Upper lobe of right lung (tissue), 1 donor: ENCODE data around the gene ASB10. TPM values are rescaled to one million over a fixed set of nuclear protein-coding genes. Genes with fewer than 3 reads are reported as not detected.

Experiments
- ATAC-seq: fragments of 200-7000 bp; cut with Tn5 transposase; one replicate; pipeline ENCODE4 v1.9.1; 2020; ENCODE audit warnings: mild to moderate bottlenecking, moderate library complexity
- DNase-seq: peaks from one replicate; pipeline ENCODE4 v3.0.0-alpha.2; 2020
- H3K27ac ChIP-seq: fragments of 200-600 bp; one replicate; pipeline ENCODE4 v1.8.0; 2022
- H3K27me3 ChIP-seq: fragments of 200-600 bp; one replicate; pipeline ENCODE4 v1.8.0; 2022; ENCODE audit warnings: mild to moderate bottlenecking
- H3K36me3 ChIP-seq: fragments of 200-600 bp; one replicate; pipeline ENCODE4 v1.8.0; 2022
- H3K4me1 ChIP-seq: fragments of 200-600 bp; one replicate; pipeline ENCODE4 v1.8.0; 2022
- H3K4me3 ChIP-seq: fragments of 200-600 bp; one replicate; pipeline ENCODE4 v1.8.0; 2022; ENCODE audit warnings: mild to moderate bottlenecking
- H3K9me3 ChIP-seq: fragments of 200-600 bp; one replicate; pipeline ENCODE4 v1.8.0; 2022
- intact Hi-C: fragments of 100-400 bp; cut with DNase I; formaldehyde crosslinking; loops from one replicate; pipeline ENCODE4 v1.11.0; 2022
- total RNA-seq: library from RNA; stranded (reverse); fragmentation: NEBNext Ultra II Directional; extraction: Animal tissue kit (Norgen Biotek cat#: 25700); gene quantifications from one replicate; pipeline ENCODE4 v1.2.1, GENCODE V29; 2021
- TF ChIP-seq, protein P1 (sequence below): fragments of 200-600 bp; IDR thresholded peaks from one replicate; pipeline ENCODE4 v1.8.0; 2022; ENCODE audit warnings: antibody characterized with exemption
- donor health status: DM: no; HTN: yes; CAD: no; lungs with severe emphysema.

ASB10 gene
- total RNA-seq, 1 donor from 2014 or later = not detected

DNA sequence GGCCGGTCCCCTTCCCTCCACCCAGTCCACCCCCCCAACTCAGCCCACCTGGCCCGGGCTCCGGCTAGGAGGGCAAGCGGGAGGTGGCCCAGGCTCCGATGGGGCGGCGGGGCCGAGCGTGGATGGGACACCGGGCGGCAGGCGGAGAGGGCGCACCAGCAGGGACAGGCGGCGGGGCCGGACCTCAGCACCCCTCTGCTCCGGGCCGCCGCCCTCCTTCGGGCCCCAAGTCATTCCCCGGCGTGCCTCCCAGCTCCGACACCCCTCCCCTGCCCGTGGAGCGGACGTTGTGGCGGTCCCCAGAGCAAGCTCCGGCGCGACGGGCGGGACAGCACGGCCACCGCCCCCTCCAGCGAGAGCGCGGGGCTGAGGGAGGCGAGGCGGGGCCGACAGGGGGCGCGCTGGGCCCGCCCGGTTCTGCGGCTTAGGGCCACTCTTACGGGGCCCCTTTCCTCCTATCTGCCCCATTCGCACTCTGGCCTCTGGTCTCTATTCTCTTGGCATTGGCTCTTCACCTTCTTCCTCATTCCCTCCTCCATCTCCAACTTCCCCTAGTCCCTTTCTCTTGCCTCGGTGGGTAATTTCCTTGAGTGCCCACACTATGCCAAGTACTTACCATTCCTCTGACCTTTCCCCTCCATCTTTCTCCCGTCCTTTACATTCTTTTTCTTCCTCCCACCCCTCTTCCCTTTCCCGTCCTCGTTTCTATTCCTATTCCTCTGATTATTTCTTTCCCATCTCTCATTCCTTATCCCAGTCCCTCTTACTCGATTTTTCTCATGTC lies 18.9 kb downstream of the ASB10 start:
- Histone ChIP-seq H3K27ac (no peak overlapping the region), H3K4me1 (peaks cover 8% of the 10 kb centered on the region), H3K36me3 (no peaks in the 10 kb centered on the region), H3K27me3 (peaks cover 64% of the 10 kb centered on the region), H3K9me3 (no peaks in the 10 kb centered on the region), H3K4me3 (peak overlapping the region; percentile 47)
- TF ChIP-seq, protein P1, sequence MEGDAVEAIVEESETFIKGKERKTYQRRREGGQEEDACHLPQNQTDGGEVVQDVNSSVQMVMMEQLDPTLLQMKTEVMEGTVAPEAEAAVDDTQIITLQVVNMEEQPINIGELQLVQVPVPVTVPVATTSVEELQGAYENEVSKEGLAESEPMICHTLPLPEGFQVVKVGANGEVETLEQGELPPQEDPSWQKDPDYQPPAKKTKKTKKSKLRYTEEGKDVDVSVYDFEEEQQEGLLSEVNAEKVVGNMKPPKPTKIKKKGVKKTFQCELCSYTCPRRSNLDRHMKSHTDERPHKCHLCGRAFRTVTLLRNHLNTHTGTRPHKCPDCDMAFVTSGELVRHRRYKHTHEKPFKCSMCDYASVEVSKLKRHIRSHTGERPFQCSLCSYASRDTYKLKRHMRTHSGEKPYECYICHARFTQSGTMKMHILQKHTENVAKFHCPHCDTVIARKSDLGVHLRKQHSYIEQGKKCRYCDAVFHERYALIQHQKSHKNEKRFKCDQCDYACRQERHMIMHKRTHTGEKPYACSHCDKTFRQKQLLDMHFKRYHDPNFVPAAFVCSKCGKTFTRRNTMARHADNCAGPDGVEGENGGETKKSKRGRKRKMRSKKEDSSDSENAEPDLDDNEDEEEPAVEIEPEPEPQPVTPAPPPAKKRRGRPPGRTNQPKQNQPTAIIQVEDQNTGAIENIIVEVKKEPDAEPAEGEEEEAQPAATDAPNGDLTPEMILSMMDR = peak; percentile 72
- peak; percentile 70 for DNase-seq
- intact Hi-C loops = no loop called here
- ATAC-seq = peak; percentile 77

DNA sequence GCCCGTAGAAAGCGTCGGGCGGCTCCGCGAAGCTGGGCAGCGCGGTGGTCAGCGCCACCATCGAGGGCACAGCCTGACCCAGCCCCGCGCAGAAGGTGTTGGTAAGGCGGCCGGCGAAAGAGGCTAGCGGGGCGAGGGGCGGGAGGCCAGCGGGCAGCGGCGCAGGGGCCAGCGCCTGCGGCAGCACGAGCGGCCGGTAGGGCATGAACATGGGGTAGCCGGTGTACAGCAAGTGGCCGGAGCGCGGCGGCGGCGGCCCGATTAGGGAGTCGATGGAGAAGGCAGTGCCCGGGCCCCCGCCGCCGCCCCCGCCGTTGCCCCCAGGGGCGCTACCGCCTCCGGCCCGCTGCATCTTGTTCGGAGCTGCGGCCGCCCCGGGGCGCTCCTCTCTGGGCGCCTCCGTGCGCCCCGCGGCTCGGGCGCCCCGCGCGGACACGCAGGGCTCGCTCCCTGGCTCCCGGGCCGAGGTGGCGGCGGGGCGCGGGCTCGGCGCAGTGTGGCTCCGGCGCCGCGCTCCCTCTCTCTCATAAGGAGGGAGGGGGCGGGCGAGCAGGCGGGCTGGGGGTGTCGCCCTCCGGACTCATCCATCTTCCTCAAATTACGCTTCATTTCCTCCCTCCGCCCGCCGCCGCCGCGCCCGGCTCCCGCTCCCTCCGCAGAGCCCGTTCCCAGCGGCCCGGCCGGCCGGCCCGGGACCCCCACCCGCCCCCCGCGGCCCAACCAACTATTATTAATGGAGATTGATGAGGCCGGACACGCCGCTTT lies 19.7 kb downstream of the ASB10 start, which contains the start of gene GBX1:
Gene GBX1, minus strand, starts transcription at position 498 of the 765 bp plus-strand sequence. Its CDS starts 146 bp downstream, at position 352.
- Histone ChIP-seq H3K36me3 (no peaks in the 10 kb centered on the region), H3K9me3 (no peaks in the 10 kb centered on the region), H3K27me3 (peaks cover 64% of the 10 kb centered on the region), H3K4me3 (peak within 1 kb of the TSS; percentile 47), H3K27ac (no peak within 1 kb of the TSS), H3K4me1 (peaks cover 8% of the 10 kb centered on the region)
- TF ChIP-seq, protein P1 = no peak
- peak; percentile 66 for DNase-seq
- ATAC-seq = peak; percentile 56
- intact Hi-C loops = no loop called here

DNA sequence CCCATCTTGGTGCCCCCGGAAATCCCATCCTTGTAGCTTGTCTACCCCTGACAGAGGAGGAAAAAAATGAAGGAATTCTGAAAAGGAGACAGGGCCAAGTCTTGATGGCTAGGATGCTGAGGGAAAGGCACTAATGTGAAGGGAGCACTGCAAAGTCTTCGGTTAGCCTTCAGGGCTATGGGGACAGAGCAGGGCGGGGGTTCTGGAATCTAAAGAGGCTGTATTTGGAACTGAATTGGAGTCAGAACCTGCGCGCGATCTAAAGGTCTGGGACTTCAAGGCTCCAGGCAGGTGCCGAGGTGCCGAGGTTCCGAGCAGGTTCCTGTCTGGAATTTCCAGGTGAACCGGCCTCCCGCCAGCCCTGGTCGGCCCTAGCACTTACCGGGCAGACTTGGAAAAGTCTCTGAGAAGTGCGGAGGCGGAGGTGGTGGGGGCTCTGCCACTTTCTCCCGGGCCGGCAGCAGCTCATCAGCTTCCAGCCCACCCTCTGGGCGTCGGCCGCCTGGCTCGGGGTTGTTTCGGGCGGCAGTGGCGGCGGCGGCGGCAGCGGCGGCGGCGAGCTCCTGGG lies 20.3 kb downstream of the ASB10 start:
- Histone ChIP-seq H3K36me3 (no peaks in the 10 kb centered on the region), H3K4me3 (peak overlapping the region; percentile 47), H3K9me3 (no peaks in the 10 kb centered on the region), H3K27me3 (peaks cover 66% of the 10 kb centered on the region), H3K4me1 (peaks cover 8% of the 10 kb centered on the region), H3K27ac (no peak overlapping the region)
- TF ChIP-seq, protein P1 = no peak
- intact Hi-C loops = no loop called here
- ATAC-seq = no peak
- peak; percentile 60 for DNase-seq

DNA sequence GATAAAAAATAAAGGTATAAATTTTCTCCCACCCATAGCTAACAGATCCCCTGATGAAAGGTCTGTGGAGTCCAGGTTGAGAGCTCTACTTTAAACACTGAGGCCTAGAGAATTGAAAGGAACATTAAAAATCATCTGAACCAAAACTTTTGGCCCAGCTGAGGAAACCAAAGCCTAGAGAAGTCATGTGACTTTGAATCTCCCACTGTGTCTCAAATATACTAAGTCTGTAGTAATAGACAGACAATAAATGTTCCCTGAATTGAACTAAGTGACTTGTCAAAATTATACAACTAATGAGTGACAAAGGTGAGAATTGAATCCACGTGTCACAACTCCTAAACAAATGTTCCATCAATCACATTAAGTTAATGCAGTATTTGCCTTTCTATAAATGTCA lies 25.3 kb downstream of the ASB10 start:
- DNase-seq = no peak
- Histone ChIP-seq H3K4me1 (peaks cover 3% of the 10 kb centered on the region), H3K9me3 (no peaks in the 10 kb centered on the region), H3K4me3 (no peak overlapping the region), H3K36me3 (no peaks in the 10 kb centered on the region), H3K27ac (no peak overlapping the region), H3K27me3 (peaks cover 44% of the 10 kb centered on the region)
- TF ChIP-seq, protein P1 = no peak
- intact Hi-C loops = no loop called here
- ATAC-seq = no peak

DNA sequence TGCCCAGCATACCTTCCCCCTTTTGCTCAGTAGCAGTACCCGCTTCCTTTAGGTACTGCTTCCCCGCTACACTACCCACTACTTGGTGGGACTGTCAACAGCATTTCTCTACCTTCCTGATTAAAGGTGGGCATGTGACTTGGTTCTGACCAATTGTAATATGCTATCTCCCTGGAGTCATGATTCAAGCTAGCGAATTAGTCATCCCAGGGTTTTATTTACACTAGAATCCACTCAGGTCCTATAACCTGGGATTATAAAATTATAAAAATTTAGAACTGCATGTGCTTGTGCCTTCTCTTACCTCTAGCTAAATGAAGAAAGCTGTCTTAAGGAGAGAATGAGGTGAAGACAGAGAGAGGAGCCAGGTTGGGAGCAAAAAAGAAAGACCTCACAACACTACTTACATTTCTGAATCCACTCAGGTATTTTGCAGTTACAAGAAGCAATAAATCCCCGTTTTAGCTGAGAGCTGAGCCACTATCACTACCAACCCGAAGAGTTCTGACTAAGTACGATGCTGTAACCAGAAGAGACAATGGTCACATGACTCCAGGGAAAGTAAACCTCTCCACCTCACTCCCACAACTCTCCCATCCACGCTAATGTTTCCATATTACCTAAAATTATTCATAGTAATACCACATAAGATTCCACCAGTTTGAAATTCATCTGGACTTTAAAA lies 29.3 kb downstream of the ASB10 start:
- H3K4me3 ChIP-seq = no peak overlapping the region
- intact Hi-C loops = no loop called here
- ATAC-seq = no peak
- no peaks in the 10 kb centered on the region for H3K4me1 ChIP-seq
- H3K36me3 ChIP-seq = no peaks in the 10 kb centered on the region
- no peak for DNase-seq
- H3K27me3 ChIP-seq = peaks cover 22% of the 10 kb centered on the region
- TF ChIP-seq, protein P1 = no peak
- no peaks in the 10 kb centered on the region for H3K9me3 ChIP-seq
- H3K27ac ChIP-seq = no peak overlapping the region
